ENCODE data around the gene DEUP1. TPM values are rescaled to one million over a fixed set of nuclear protein-coding genes. Genes with fewer than 3 reads are reported as not detected.

Gene DEUP1
- total and polyA plus RNA-seq, 9 of the 15 experiments (the other 6 are each of a cell fraction or from before 2014, with no cell fraction given): 1.4 to 10.9 (median 9.3) TPM

- no TSS peak for BruUV-seq (replicated peaks)
- H3K27ac ChIP-seq (ENCODE audit: extremely low read depth, low read depth, low read length): no peak overlapping the region
- TF ChIP-seq MEIS2 (IDR thresholded peaks at IDR 0.05; ENCODE audit: partially characterized antibody) (peak; percentile 40), KLF13 (tag; IDR thresholded peaks at IDR 0.05; ENCODE audit: borderline replicate concordance, low read depth) (no peak), SRSF1 (IDR thresholded peaks at IDR 0.05; ENCODE audit: low read depth, low read length) (no peak), ZNF764 (CRISPR knock-in tag; IDR thresholded peaks at IDR 0.05; ENCODE audit: low read depth) (no peak), PHF21A (IDR thresholded peaks at IDR 0.05; ENCODE audit: borderline replicate concordance, low read depth) (no peak), SREBF2 (CRISPR knock-in tag; IDR thresholded peaks at IDR 0.05) (no peak), JUND (IDR thresholded peaks at IDR 0.05; ENCODE audit: borderline replicate concordance, low read depth, low read length) (no peak), JUND (tag; IDR thresholded peaks at IDR 0.05; ENCODE audit: borderline replicate concordance, low read depth, low read length) (peak; percentile 55; the same call in 1 of the 3 replicates), ATF7 (IDR thresholded peaks at IDR 0.05) (peak; percentile 40; the same call in 1 of the 2 replicates), CBFA2T2 (conservative IDR thresholded peaks at IDR 0.05) (no peak), ZNF512 (tag; IDR thresholded peaks at IDR 0.05) (no peak), BRD9 (IDR thresholded peaks at IDR 0.05; ENCODE audit: low read depth, partially characterized antibody) (no peak), PKNOX1 (IDR thresholded peaks at IDR 0.05) (peak; percentile 77; the same call in 1 of the 2 replicates), NR2C2 (CRISPR knock-in tag; IDR thresholded peaks at IDR 0.05) (no peak), NR2C2 (tag; IDR thresholded peaks at IDR 0.05) (peak; percentile 16; the same call in 1 of the 2 replicates), POLR2G (IDR thresholded peaks at IDR 0.05; ENCODE audit: low read depth, low read length) (no peak), ZSCAN32 (CRISPR knock-in tag; IDR thresholded peaks at IDR 0.05) (no peak), POU5F1 (IDR thresholded peaks at IDR 0.05; ENCODE audit: borderline replicate concordance, low read depth, low read length, partially characterized antibody) (no peak), RBM25 (IDR thresholded peaks at IDR 0.05; ENCODE audit: low read depth, low read length, severe bottlenecking) (no peak), E2F5 (CRISPR knock-in tag; IDR thresholded peaks at IDR 0.05) (no peak), STAT5A (IDR thresholded peaks at IDR 0.05; ENCODE audit: borderline replicate concordance, low read length) (no peak), MAFF (IDR thresholded peaks at IDR 0.05; ENCODE audit: low read length) (no peak)
These were observed 9.7 kb downstream of the DEUP1 start for GRCh38 chr11:93340223-93340622.

More at GRCh38 chr11:93340223-93340622, 9.7 kb downstream of the DEUP1 start:
- Histone ChIP-seq H3K9me1 (ENCODE audit: control insufficient read depth, insufficient read depth, low read length) (no peaks in the 10 kb centered on the region), H3K79me2 (ENCODE audit: control insufficient read depth, insufficient read depth, low read length) (no peaks in the 10 kb centered on the region), H3K4me2 (ENCODE audit: insufficient read depth, low read length) (no peak overlapping the region), H3K4me1 (replicated peaks in 1 of 2; ENCODE audit: control insufficient read depth in 2 of 2, insufficient read depth in 2 of 2, low read length in 2 of 2) (peaks cover 0 to 6% of the 10 kb centered on the region in 2 experiments; a peak in 4 of 5 replicates), H3K27me3 (ENCODE audit: control insufficient read depth in 2 of 2, insufficient read depth in 2 of 2, low read length in 2 of 2) (no peaks in the 10 kb centered on the region), H3K4me3 (no peak overlapping the region), H3K36me3 (ENCODE audit: control insufficient read depth, insufficient read depth, low read length) (no peaks in the 10 kb centered on the region), H3K9ac (ENCODE audit: insufficient read depth in 1 of 2, low read depth in 2 of 2, low read length in 2 of 2) (no peak overlapping the region), H4K20me1 (replicated peaks; ENCODE audit: control insufficient read depth, insufficient read depth, low read length) (no peaks in the 10 kb centered on the region), H2AFZ (ENCODE audit: low read depth, low read length) (no peak overlapping the region), H3K9me3 (replicated peaks; ENCODE audit: control insufficient read depth, insufficient read depth, low read depth, low read length) (no peaks in the 10 kb centered on the region)
- ATAC-seq (peak; percentile 58), DNase-seq (ENCODE audit: extremely low read depth in 1 of 4, low spot score in 3 of 4) (no peak), FAIRE-seq (no peak)
- 7% methylated on average over 2 of the region's 2 CpGs for WGBS (ENCODE audit: insufficient coverage, low coverage, missing lambda C conversion rate)
- in situ Hi-C loops (cut with MboI) (no loop called here), intact Hi-C loops (cut with micrococcal nuclease) (no loop called here)
- CTCF ChIA-PET (ENCODE audit: low intra/inter-chr PET ratio): no interaction called here
- POLR2A ChIA-PET: interaction anchor here (0.6 to 1.2 kb wide), 3 partner anchors 14 to 644 kb away, joined by 3 to 4 read pairs (median 3); no protein-coding TSS in a partner anchor
